HepG2 (cell line): Measurements from ENCODE around the gene BCL2L2. TPM values are rescaled to one million over a fixed set of nuclear protein-coding genes. Genes with fewer than 3 reads are reported as not detected.

Experiments used
- AFF4 ChIP-seq: sonication (generic); formaldehyde crosslinking; IDR thresholded peaks from 2 replicates; pipeline ENCODE4 v1.4.0; 2020; ENCODE audit warnings: missing genetic modification reagents
- CBX2 ChIP-seq, 2 experiments: fragments of 200-600 bp in 1 of 2; sonication (generic); formaldehyde crosslinking in 1 of 2; IDR thresholded peaks; 2 replicates each; pipeline versions ENCODE4 v1.7.0 to v1.8.1; 2018 to 2022; ENCODE audit warnings: low read depth in 2 of 2, low read length in 1 of 2, mild to moderate bottlenecking in 1 of 2, missing genetic modification reagents in 1 of 2
- ELK4 ChIP-seq: sonication (generic); formaldehyde crosslinking; IDR thresholded peaks from 2 replicates; pipeline ENCODE4 v1.9.0; 2021; ENCODE audit warnings: missing genetic modification reagents, borderline replicate concordance
- GRHL1 ChIP-seq: sonication (generic); formaldehyde crosslinking; conservative IDR thresholded peaks from 2 replicates; pipeline ENCODE4 v1.8.0; 2022; ENCODE audit warnings: missing genetic modification reagents
- HNRNPUL1 ChIP-seq: fragments of 200-400 bp; formaldehyde crosslinking; IDR thresholded peaks from 2 replicates; pipeline ENCODE4 v1.6.1; 2017; ENCODE audit warnings: low read depth, mild to moderate bottlenecking, low read length, moderate library complexity
- HOXD1 ChIP-seq: sonication (generic); formaldehyde crosslinking; IDR thresholded peaks from 2 replicates; pipeline ENCODE4 v1.5.0; 2020; ENCODE audit warnings: missing genetic modification reagents
- ISX ChIP-seq: sonication (generic); formaldehyde crosslinking; conservative IDR thresholded peaks from 2 replicates; pipeline ENCODE4 v1.5.0; 2020; ENCODE audit warnings: missing genetic modification reagents
- NR2C2 ChIP-seq: sonication (generic); formaldehyde crosslinking; IDR thresholded peaks from 2 replicates; pipeline ENCODE4 v1.4.0; 2020; ENCODE audit warnings: missing genetic modification reagents, mild to moderate bottlenecking, moderate library complexity, borderline replicate concordance
- PPARG ChIP-seq: conservative IDR thresholded peaks from 2 replicates; pipeline ENCODE4 v1.6.1; 2016; ENCODE audit warnings: missing biosample characterization, missing genetic modification reagents
- SMC3 ChIP-seq: IDR thresholded peaks from 2 replicates; pipeline ENCODE4 v1.6.1; 2011; ENCODE audit warnings: low read length, improper control_type of control experiment
- SUZ12 ChIP-seq: fragments of 150-350 bp; IDR thresholded peaks from 2 replicates; pipeline ENCODE4 v1.6.1; 2014; ENCODE audit warnings: low read depth, low read length
- ZFP1 ChIP-seq: IDR thresholded peaks from 2 replicates; pipeline ENCODE4 v1.6.1; 2016
- ZFP37 ChIP-seq: sonication (generic); formaldehyde crosslinking; IDR thresholded peaks from 2 replicates; pipeline ENCODE4 v1.4.0; 2020; ENCODE audit warnings: missing genetic modification reagents, borderline replicate concordance
- ZIK1 ChIP-seq: sonication (generic); formaldehyde crosslinking; IDR thresholded peaks from 2 replicates; pipeline ENCODE4 v1.5.0; 2020; ENCODE audit warnings: mild to moderate bottlenecking, low read depth, missing genetic modification reagents, borderline replicate concordance
- ZNF7 ChIP-seq: IDR thresholded peaks from 2 replicates; pipeline ENCODE4 v1.6.1; 2016; ENCODE audit warnings: missing biosample characterization, missing genetic modification reagents
- polyA plus RNA-seq, 8 experiments: library from polyadenylated mRNA; depleted of rRNA in 3 of 8; stranded (reverse) in 7 of 8; unstranded in 1 of 8; fragments of >200 nt; fragmentation: Illumina TruSeq in 4 of 8; extraction: Trizol in 4 of 8; gene quantifications; 2 replicates each; pipeline versions ENCODE4 v1.2.1 to v1.2.3, GENCODE V29; 2011 to 2016; ENCODE audit warnings: low read depth in 4 of 8, missing spikeins in 1 of 8, mixed read lengths in 1 of 8; ENCODE audit not compliant: insufficient read depth in 1 of 8
- total RNA-seq, 5 experiments: library from RNA; depleted of rRNA; stranded (reverse); fragments of >200 nt; fragmentation: Illumina TruSeq; extraction: Trizol; gene quantifications; 2 replicates each; pipeline ENCODE4 v1.2.3, GENCODE V29; 2016; ENCODE audit warnings: low read depth in 1 of 5
- TF ChIP-seq, protein P1 (sequence below): sonication (generic); formaldehyde crosslinking; IDR thresholded peaks from 2 replicates; pipeline ENCODE4 v1.8.1; 2022; ENCODE audit warnings: low read depth, mild to moderate bottlenecking, missing genetic modification reagents
- TF ChIP-seq, protein P2 (sequence below): sonication (generic); formaldehyde crosslinking; IDR thresholded peaks from 2 replicates; pipeline ENCODE4 v1.4.0; 2020; ENCODE audit warnings: mild to moderate bottlenecking, low read depth, missing genetic modification reagents

BCL2L2 gene
- total and polyA plus RNA-seq, 2 of the 13 experiments (the other 11 are each of a cell fraction or from before 2014, with no cell fraction given) = 28.1 to 49.8 TPM

- TF ChIP-seq, protein P1, sequence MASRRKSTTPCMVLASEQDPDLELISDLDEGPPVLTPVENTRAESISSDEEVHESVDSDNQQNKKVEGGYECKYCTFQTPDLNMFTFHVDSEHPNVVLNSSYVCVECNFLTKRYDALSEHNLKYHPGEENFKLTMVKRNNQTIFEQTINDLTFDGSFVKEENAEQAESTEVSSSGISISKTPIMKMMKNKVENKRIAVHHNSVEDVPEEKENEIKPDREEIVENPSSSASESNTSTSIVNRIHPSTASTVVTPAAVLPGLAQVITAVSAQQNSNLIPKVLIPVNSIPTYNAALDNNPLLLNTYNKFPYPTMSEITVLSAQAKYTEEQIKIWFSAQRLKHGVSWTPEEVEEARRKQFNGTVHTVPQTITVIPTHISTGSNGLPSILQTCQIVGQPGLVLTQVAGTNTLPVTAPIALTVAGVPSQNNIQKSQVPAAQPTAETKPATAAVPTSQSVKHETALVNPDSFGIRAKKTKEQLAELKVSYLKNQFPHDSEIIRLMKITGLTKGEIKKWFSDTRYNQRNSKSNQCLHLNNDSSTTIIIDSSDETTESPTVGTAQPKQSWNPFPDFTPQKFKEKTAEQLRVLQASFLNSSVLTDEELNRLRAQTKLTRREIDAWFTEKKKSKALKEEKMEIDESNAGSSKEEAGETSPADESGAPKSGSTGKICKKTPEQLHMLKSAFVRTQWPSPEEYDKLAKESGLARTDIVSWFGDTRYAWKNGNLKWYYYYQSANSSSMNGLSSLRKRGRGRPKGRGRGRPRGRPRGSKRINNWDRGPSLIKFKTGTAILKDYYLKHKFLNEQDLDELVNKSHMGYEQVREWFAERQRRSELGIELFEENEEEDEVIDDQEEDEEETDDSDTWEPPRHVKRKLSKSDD = peak; percentile 94
- no peak for TF ChIP-seq CBX2 (IDR thresholded peaks at IDR 0.05; ENCODE audit: low read depth, low read length)
- peak; percentile 92 for TF ChIP-seq CBX2 (CRISPR knock-in tag; IDR thresholded peaks at IDR 0.05; ENCODE audit: low read depth)
- peak; percentile 69; the same call in 1 of the 2 replicates for TF ChIP-seq AFF4
- peak; percentile 91 for TF ChIP-seq ZFP37 (CRISPR knock-in tag)
- TF ChIP-seq ZIK1 (CRISPR knock-in tag) = peak; percentile 55; the same call in 1 of the 2 replicates
- no peak for TF ChIP-seq SMC3
- TF ChIP-seq SUZ12 = no peak
- 0 out of 2 replicates have a peak, but pooled peaks have one; percentile 27 for TF ChIP-seq NR2C2 (CRISPR knock-in tag)
- TF ChIP-seq PPARG (CRISPR knock-in tag) = peak; percentile 65
- peak; percentile 20 for TF ChIP-seq ISX (CRISPR knock-in tag)
- TF ChIP-seq, protein P2, sequence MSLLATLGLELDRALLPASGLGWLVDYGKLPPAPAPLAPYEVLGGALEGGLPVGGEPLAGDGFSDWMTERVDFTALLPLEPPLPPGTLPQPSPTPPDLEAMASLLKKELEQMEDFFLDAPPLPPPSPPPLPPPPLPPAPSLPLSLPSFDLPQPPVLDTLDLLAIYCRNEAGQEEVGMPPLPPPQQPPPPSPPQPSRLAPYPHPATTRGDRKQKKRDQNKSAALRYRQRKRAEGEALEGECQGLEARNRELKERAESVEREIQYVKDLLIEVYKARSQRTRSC (CRISPR knock-in tag) = peak; percentile 54; the same call in 1 of the 2 replicates
- no peak for TF ChIP-seq HNRNPUL1
- TF ChIP-seq ELK4 (CRISPR knock-in tag) = no peak
- 0 out of 2 replicates have a peak, but pooled peaks have one; percentile 10 for TF ChIP-seq ZFP1 (CRISPR knock-in tag)
- TF ChIP-seq GRHL1 (CRISPR knock-in tag) = no peak
- TF ChIP-seq HOXD1 = peak; percentile 26
- TF ChIP-seq ZNF7 (CRISPR knock-in tag) = no peak; the same call in 1 of the 2 replicates
Observed at GRCh38 chr14:23302290-23303225, 4.1 kb upstream of the BCL2L2 start, which contains the start of gene PPP1R3E (continued).
